DMS 273 (cell line): Measurements from ENCODE around the gene OPCML.

Experiments used
- DNase-seq: peaks from one replicate; lab custom pipeline; 2025; ENCODE audit not compliant: unreplicated experiment; lab: John Stamatoyannopoulos, UW

OPCML gene

DNA sequence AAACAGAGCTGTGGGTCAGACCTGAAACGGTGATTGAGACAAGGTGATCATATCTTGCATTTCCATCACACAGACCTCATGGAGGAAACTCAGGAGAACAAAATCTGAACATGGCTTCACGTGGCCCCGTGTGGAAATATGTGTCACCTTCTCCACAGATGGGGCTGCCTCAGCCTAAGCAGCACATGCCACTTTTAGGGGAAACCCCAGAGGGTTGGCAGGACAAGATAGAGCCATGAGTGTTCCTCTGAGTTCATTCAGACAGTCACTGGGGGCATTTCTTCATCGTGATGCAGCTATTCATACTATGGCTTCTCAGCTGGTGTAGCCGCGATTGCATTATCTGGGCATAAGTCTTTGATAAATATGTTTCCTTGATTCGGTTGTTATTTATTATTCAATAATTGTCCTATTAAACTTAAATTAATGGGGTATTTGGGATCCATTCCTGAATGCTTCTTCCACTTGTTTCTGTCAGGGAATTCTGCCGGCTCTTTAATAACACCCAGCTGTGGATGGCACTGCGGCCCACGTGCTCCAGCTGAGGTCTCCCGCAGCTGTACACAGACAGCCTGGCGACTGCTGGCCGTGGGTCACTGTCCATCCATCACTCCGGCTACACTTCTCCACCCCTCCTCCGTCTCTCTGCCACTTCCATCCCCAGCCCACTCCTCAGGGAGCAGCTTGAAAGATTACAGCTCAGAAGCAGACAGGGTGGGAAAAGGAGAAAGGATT lies 485.1 kb downstream of the OPCML start:
- no peak for DNase-seq

DNA sequence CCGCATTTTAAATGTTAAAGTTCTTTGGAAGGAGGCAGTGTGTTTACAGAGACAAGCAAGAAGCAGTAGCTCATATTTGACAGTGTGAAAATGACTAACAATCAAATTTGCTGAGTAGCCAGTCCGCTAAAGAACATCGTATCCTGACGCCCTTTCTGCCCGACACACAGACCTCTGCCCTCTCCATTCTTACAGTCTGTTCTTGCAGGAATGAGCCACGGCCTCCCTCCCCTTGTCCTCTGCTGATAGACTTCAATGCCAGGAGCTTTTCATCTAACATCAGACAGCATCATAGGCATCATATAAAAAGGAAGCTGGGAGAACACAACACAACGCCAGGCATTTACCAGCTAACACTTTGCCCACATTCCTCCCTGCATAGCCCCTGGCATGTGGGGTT lies 486.0 kb downstream of the OPCML start:
- no peak for DNase-seq

DNA sequence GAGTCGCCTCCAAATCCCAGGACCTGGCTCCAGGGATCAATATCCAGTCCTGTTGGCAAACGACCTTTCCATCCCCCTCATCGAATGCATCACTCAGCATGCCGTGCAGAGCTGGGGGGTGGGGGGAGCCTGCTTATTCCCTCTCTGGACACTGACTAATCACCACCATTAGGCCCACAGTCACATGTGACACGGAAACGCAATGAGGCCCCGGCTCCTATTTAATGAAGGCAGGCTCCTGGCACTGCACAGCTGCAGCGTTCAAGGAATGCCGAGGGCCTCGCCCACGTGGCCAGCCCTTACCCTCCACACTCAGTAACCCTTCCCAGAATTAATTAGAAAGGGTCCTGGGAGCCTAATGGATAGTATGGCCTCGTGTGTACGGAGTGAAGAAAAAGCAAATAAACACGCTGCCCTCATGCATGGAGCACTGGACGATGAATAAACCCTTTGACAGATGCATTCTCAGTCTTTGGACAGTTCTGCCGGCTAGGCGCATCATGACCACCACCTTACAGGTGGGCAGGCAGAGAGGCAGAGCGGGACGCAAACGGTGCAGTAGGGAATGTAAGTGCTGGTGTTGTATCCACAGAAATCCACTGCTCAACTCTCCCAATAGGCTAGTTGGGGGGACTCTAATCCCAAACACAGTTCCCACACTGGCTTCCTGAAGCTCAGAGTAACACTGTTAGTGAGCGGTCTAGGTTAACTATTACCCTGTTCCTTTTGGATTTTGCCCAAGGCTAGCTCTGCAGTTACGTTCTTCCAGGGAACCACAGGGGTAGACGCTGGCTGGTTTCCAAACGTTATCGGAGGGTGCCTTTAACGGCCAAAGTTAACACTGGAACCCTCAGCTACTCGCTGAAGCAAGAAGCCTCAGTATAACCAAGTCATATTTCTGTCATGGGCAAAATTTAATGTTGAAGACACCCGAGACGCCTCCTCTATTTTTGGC lies 490.1 kb downstream of the OPCML start:
- no peak for DNase-seq

DNA sequence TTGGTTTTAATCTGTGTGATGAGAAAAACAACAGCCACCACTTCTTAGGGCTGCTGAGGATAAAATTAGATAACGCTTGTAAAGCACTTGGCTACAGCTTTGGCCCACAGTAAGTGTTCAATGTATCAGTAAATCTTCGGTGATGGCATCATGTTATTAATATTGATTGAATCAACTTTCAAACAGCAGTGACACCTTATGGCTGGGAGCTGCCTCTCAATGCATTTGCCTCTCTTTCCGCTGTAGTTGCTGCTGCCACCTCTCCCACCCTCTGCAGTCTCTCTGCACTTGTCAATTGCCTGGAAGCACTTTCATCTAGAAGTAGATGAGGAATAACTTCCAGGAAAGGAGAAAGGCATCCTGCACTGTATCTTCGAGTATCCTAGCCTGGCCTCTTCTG lies 491.1 kb downstream of the OPCML start:
- no peak for DNase-seq

DNA sequence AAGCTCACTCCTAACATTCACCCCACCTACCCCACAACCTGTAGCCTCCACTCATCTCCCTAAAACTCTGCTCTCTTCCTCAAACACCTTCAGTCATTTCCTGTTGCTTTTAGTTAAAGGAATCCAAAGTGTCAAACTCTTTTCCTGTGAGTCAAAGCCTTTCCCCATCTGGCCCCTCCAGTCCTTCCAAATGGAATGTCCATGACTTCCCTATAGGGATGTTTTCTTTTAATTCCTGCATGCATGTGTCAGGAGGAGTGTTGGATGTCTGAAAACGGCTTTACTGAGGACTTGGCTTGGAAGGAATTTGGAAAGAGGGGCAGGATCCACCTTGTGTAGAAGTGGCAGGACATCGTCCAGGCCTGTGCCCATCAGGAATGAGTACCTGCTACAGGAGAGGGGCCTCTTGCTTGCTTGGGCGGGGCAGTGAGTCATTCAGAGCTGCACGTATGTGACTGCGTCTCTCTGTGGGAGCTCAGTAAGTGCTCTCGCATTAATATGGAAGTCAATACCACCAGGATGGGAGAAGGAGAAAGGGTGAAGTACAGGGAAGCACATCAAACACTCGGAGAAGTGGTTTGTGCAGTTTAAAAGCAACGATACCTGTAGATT lies 491.9 kb downstream of the OPCML start:
- DNase-seq = no peak

DNA sequence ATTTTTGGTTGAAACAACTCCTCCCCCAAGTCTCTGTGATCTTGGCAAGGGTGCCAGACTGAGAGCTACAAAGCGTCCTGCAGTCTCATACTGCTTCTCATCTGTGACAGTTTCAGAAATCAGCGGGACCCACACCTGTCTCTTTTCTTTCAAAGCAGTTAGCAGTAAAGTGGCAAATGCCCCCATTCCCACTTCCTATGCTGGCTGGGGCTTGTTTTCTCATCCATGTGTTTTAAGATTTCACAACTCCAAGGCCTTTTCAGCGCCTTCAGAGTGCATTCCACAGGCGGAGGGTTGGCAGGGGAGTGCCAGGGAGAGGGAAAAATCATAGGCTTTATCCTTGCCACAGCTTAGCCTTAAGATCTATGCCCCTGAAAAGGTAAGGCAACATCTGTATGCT lies 493.5 kb downstream of the OPCML start:
- DNase-seq = no peak

DNA sequence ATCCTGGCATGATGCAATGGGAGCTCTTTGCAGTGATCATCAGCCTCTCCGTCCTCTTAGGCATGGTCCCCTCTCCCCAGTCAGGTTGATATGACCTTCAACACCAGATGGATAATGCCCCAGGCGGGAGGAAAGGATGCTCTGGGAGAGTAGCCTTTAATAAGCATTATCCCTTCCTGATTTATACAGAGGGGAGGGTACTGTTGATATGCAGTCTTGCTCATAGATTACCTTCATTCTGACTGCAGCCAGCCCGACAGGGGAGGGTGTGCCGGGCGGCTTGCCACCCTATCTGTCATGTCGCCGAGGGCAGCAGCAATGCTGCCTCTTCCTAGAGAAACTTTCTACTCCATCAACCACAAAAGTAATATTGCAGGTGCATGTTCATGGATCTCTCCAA lies 497.4 kb downstream of the OPCML start:
- DNase-seq = no peak

DNA sequence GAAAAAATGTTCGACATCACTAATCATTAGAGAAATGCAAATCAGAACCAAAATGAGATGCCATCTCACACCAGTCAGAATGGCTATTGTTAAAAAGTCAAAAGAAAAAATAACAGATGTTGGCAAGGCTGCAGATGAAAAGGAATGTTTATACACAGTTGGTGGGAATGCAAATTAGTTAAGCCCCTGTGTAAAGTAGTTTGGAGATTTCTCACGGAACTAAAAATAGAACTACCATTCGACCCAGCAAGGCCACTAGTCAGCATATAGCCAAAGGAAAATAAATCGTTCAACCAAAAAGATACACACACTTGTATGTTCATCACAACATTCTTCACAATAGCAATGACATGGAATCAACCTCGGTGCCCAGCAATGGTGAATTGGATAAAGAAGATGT lies 503.2 kb downstream of the OPCML start:
- DNase-seq = no peak

DNA sequence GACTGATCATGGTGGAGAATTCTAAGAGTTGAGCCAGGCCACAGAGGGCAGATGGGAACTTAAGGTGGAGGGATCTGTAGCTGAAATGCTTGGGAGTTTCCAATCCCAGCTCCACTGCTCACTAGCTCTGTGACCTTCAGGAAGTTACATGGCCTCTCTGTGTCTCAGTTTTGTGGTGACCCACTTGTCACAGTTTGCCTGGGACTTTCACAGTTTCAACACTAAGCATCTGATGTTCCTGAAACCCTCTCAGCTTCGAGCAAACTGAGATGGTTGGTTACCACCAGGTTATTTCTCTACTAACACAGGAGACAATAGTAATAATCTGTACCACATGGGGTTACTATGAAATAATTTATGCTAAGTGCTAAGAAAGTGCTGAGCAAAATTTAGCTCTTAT lies 505.3 kb downstream of the OPCML start:
- DNase-seq = no peak

DNA sequence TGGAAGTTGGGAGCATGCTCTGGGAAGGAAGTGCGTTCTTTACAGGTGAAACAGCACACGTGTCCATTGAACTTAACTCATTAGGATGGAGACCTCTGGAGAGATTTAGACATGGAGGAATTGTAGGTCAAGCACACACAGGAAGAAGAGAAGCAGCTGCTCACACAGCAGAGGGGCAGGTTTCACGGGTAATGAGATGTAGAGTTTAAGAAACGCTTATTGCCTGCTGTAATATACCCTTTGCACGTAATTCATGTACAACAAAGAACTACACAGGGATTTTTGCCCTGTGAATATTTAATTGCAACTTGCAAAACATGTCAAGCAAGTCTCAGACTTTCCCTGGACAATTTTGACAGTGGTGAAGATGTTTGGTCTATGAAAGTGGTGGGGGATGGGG lies 508.0 kb downstream of the OPCML start:
- DNase-seq = no peak

DNA sequence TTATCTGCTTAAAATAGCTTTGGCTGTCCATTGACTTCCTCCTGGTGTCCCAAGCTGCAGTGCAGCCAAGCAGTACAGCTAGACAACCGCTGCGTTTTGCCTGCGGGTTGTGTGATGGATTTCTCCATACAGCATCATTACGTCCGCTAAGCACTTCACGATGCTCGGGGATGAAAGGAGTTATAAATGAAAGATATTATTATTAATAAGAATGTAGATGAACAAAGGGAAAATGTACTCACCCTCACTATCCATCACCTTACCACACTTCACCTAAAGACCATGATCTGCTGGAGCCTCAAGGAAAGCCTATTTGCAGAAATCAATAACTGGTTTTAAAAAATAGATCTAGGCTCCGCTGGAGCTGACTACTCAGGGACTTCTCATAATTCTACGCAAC lies 509.1 kb downstream of the OPCML start:
- DNase-seq = no peak

DNA sequence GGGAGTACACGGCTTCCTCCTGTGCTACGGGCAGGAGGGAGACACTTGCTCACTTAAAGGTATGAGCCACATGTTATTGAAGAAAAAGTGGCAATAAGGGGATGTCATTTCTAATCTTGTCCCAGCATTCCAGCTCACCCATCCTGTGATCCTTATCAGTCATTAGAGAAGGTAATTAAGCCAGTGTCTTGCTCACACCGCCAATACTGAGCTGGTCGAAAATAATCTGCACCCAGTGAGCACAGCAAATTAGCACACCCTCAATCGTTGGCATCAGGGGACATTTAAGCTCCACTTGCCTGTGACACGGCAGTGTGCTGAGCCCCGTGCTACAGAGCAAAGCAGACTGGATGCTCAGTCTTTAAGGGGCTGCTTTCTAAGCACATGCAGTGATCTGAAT lies 510.7 kb downstream of the OPCML start:
- no peak for DNase-seq

DNA sequence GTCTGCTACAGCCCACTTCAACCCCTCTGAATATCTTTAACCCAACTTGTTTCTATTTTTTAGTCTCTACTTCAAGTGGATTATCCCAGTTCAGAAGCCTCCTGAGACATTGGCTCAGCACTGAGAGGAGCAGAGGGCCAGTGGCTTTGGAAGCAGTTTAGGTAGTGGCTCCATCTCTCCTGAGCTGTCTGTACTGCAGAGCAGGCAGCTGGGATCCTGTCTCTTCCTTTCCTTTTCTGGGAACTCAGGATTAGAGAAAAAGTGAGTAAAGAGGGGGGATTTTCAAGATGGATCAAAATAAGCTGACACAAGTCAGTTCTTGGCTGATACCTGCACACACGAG lies 512.0 kb downstream of the OPCML start:
- DNase-seq = no peak

DNA sequence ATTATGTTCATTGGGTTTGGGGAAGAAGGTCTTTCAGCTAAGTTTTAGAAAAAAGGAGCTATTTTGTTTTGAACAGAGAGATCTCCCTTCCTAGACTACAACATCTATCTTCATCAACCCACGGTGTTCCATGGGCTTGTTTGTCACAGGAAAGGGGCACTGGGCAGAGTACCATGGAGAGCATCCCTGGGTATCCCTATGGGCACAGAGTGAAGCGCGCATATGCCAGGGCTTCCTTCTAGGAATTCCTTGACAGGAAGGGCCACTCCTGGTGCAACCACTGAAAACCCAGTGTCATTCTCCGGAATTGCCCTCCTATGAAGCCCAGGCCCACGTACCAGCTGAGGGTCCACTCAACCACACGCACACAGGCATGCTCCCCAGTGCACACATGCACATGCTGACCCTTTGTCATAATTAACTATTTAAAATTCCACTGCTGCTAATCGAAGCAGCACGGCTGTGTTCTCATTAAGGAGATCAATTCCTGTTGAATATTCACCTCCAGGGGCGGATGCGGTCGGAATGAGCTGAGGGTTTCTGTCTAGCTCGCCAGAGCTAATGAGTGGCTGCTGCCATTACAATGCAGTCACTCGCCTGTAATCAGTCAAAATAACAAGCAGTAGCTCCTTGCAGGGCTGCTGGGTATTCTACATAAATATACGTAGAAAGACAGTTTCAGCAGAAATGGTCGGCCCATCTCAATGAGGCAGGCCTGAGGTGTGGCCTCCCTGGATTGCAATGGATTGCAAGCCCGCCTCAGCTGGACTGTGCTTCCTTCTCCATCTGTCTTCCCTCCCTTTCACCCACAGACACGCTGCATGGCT lies 512.5 kb downstream of the OPCML start:
- DNase-seq = no peak

DNA sequence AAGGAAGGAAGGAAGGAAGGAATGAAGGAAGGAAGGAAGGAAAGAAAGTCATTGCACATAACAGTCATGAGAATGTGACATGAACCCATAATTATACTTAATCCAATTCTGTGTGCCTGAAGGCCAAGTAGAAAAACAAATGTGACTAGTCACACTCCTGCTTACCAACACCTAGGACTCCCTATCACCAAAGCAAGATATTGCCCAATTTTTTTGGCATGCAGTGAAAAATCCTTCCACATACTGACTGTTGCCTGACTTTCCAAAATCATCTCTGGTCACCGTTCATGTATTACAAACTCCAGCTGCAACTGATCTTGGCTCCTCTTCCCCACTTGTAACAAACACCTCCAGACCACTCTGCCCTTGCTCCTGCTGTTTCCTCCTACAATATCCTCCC lies 516.8 kb downstream of the OPCML start:
- no peak for DNase-seq

DNA sequence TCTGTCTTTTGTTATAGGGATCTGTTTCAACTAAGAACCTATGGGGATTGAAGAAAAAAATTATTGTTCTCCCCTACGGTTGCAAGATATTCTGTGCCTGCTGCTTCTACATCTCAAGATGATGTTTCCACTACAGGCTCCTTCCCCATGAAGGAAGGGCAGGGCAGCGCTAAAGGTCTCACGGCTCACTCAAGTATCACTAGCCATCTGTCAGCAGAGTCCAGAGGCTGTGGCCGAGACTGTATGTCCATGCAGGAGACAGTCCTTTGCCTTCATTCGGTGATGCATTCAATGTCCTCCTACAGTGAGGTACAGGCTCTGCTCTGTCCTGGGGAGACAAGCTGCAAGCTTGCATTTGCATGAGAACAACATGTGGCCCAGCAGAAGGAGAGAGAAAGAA lies 518.0 kb downstream of the OPCML start:
- DNase-seq = no peak

DNA sequence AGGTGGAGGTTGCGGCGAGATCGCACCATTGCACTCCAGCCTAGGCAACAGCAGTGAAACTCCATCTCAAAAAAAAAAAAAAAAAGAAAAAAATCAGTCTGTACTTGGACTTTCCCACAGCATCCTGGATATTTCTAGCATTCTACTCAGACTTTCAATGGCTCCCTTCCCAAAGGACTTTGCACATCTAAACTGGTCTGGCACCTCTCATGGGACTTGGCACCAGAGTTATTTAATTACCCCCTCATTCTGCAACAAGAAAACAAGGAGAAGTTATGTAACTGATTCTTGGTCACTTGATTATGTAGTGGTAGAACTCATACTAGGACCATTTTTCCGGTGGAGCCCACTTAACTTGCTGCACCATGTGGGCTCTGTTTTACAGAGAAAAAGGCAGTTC lies 519.5 kb downstream of the OPCML start:
- no peak for DNase-seq

DNA sequence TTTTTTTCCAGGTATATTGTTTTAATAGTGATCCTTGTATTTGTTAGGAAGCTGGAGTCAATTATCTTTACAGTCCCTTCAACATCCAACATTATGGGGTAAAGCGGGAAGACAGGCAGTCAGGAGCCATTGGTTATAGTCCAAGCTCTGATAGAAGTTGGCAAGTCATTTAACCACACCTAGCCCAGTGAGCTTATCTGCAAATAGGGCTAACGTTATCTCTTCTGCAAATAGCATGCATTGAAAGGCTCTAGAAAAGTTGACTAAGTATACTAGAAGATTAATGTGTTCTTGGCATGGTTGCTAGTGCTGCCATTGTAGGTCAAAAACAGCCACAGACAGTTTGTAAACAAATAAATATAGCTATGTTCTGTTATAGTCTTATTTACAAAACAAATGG lies 520.7 kb downstream of the OPCML start:
- DNase-seq = no peak

DNA sequence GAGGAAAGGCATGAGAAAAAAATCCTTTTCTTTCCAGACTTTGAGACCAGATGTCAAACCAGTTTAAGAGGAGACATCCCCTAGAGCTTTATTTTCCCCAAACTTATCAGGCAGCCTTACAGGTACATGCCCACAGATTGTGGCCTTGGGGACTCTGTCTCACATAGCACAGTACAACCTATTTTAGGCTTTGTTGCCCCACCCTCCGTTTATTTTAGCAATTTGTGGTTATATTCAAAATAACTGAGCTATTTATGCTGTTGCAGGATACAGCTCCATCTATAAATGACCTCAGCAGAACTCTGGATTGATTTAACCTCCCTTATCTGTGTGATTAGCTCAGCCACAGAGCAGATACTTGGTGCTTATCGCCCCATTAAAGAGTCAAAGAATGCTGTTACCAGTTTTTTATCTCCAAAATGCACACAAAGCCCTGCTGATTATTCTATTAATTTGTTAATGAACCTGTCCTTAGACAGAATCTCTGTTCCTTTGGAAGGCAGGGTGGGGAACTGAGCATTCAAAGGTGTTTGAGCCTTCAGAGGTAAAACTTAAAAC lies 525.2 kb downstream of the OPCML start:
- DNase-seq = no peak

DNA sequence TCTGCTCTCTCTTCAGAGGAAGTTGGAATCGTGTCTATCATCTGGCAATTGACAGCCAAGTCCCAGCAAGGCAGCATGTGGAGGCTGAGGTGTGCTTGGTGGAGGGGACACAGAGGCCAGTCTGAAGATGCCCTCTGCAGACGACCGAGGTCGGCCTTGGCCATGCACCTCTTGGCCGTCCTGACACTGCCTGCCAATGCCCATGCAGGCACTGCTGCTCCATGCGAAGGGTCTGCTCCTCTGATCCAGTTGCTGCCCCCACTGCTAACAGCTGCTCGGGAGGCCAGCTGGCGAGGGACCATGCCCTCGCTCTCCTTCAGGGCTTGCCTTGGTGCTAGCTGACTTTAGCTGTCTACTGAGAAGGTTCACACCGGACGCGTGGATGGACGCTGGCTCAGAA lies 527.9 kb downstream of the OPCML start:
- no peak for DNase-seq

DNA sequence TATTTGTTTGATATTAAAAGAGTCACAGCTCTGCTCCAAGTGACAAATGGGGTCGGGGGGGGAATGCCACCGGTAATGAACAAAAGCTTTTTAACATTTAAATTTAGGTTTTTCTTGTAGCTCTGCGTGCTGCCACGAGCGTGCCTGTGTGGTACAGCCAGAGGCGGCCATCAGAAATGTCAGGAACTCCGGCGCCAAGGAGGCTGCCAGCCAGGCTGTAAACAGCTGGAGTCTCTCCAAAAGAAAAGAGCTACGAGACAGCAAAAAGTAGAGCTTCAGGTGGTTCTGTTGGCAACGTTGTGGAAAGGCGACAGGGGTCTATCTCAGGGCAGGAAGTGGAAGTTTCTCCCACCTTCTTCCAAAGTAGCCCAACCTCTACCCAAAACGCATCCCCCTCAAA lies 532.8 kb downstream of the OPCML start:
- no peak for DNase-seq
